Measurements from ENCODE around the gene PLPP4. TPM values are rescaled to one million over a fixed set of nuclear protein-coding genes. Genes with fewer than 3 reads are reported as not detected.

PLPP4 gene
- total and polyA plus RNA-seq, 2 donors from 2014 or later, result 6.4 to 11.2 TPM

DNA sequence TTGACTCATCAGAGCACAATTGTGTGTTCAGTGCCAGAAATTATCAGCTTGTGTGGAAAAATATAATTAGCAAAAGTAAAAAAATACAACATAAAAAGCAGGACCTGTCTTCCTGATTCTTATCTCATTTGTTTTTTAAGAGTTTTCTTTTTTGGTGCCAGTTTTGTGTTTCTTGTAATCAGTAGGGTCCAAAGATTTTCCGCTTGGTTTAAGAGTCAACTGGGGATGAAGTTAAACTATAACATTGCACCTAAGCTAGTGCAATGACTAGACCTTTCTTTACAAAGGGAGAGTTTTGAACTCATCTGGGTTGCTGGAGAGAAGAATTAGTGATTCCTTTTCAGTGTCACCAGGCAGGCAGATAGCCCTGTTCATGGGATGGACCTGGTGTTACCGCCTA is 113.4 kb downstream of the PLPP4 start:
- intact Hi-C loops (cut with DNase I), result no loop called here
- Histone ChIP-seq H3K4me1 (ENCODE audit: control insufficient read depth in 2 of 3, insufficient read depth in 2 of 3, low read depth in 1 of 3, low read length in 3 of 3) (peaks cover 3 to 25% (median 19%) of the 10 kb centered on the region in 3 donors), H3K9ac (ENCODE audit: low read length in 3 of 3) (peak overlapping the region in 1 of 3 donors; percentile 16), H3K4me3 (ENCODE audit: low read length in 3 of 3) (peak overlapping the region in 1 of 3 donors; percentile 20), H3K27ac (ENCODE audit: low read depth in 2 of 2, low read length in 2 of 2) (peak overlapping the region; percentile 57 to 73), H3K36me3 (ENCODE audit: control insufficient read depth in 2 of 3, insufficient read depth in 3 of 3, low read length in 3 of 3) (no peaks in the 10 kb centered on the region), H3K27me3 (ENCODE audit: control insufficient read depth, insufficient read depth, low read length) (no peaks in the 10 kb centered on the region), H3K9me3 (ENCODE audit: control insufficient read depth in 2 of 3, insufficient read depth in 1 of 3, low read length in 3 of 3) (no peaks in the 10 kb centered on the region)
- FAIRE-seq (peak; percentile 55), DNase-seq (peak in 2 of 5 donors; percentile 34 to 53)
- TF ChIP-seq, protein P1, sequence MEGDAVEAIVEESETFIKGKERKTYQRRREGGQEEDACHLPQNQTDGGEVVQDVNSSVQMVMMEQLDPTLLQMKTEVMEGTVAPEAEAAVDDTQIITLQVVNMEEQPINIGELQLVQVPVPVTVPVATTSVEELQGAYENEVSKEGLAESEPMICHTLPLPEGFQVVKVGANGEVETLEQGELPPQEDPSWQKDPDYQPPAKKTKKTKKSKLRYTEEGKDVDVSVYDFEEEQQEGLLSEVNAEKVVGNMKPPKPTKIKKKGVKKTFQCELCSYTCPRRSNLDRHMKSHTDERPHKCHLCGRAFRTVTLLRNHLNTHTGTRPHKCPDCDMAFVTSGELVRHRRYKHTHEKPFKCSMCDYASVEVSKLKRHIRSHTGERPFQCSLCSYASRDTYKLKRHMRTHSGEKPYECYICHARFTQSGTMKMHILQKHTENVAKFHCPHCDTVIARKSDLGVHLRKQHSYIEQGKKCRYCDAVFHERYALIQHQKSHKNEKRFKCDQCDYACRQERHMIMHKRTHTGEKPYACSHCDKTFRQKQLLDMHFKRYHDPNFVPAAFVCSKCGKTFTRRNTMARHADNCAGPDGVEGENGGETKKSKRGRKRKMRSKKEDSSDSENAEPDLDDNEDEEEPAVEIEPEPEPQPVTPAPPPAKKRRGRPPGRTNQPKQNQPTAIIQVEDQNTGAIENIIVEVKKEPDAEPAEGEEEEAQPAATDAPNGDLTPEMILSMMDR (IDR thresholded peaks at IDR 0.05; ENCODE audit: borderline replicate concordance, extremely low read depth, insufficient read depth), result no peak

DNA sequence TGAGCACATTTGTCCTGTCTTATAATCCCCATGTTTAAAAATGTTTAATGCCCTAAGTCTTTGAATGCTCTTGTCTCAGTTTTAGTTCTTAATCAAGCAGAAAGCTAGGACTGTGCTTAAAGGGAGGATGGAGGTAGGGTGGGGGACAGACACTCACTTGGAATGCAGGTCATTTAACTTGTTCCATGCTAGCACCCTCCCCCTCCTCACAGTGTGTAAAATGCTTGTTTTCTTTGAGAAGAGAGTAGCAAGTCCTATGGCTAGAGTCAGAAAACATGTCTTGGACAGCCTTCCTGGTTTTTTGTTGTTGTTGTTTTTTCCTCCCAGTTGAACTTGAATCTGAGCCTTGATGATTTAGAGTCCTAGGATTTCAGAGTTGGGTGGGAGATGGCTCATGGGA is 114.2 kb downstream of the PLPP4 start:
- TF ChIP-seq, protein P1 (IDR thresholded peaks at IDR 0.05; ENCODE audit: borderline replicate concordance, extremely low read depth, insufficient read depth), result no peak
- intact Hi-C loops (cut with DNase I), result no loop called here
- FAIRE-seq, result no peak

DNA sequence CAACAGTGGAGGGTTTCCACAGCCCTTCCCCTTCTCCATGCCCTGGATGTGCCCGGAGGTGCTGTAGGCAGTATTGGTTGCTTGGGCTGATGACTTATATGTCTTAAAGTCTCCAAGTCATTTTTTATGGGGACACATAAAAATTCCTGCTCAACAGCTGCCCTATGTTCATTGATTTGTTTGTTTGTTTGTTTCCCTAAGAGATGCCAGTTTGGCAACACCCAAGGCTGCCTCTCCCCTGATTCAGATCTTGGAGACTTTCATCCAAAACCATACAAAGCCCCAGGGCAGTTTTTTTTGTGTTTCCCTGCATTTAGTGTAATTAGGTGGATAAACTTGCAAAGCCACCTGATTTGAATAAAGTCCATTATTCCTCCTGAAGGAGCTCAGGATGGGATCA is 115.3 kb downstream of the PLPP4 start:
- DNase-seq (no peak), FAIRE-seq (no peak)
- no peak overlapping the region for H3K27ac ChIP-seq (ENCODE audit: low read depth in 2 of 2, low read length in 2 of 2)
- H3K9me3 ChIP-seq (ENCODE audit: control insufficient read depth in 2 of 3, insufficient read depth in 1 of 3, low read length in 3 of 3), result no peaks in the 10 kb centered on the region
- TF ChIP-seq, protein P1 (IDR thresholded peaks at IDR 0.05; ENCODE audit: borderline replicate concordance, extremely low read depth, insufficient read depth), result no peak
- peaks cover 3 to 25% (median 19%) of the 10 kb centered on the region in 3 donors for H3K4me1 ChIP-seq (ENCODE audit: control insufficient read depth in 2 of 3, insufficient read depth in 2 of 3, low read depth in 1 of 3, low read length in 3 of 3)
- H3K27me3 ChIP-seq (ENCODE audit: control insufficient read depth, insufficient read depth, low read length), result no peaks in the 10 kb centered on the region
- no peak overlapping the region for H3K9ac ChIP-seq (ENCODE audit: low read length in 3 of 3)
- intact Hi-C loops (cut with DNase I), result no loop called here
- H3K36me3 ChIP-seq (ENCODE audit: control insufficient read depth in 2 of 3, insufficient read depth in 3 of 3, low read length in 3 of 3), result no peaks in the 10 kb centered on the region
- no peak overlapping the region for H3K4me3 ChIP-seq (ENCODE audit: low read length in 3 of 3)

More for the DNA sequence above, 114.2 kb downstream of the PLPP4 start:
- H3K4me1 ChIP-seq (ENCODE audit: control insufficient read depth in 2 of 3, insufficient read depth in 2 of 3, low read depth in 1 of 3, low read length in 3 of 3), result peaks cover 3 to 25% (median 19%) of the 10 kb centered on the region in 3 donors
- no peaks in the 10 kb centered on the region for H3K36me3 ChIP-seq (ENCODE audit: control insufficient read depth in 2 of 3, insufficient read depth in 3 of 3, low read length in 3 of 3)
- no peak overlapping the region for H3K4me3 ChIP-seq (ENCODE audit: low read length in 3 of 3)
- H3K27me3 ChIP-seq (ENCODE audit: control insufficient read depth, insufficient read depth, low read length), result no peaks in the 10 kb centered on the region
- DNase-seq, result peak in 3 of 5 donors; percentile 16 to 68 (median 44)
- no peaks in the 10 kb centered on the region for H3K9me3 ChIP-seq (ENCODE audit: control insufficient read depth in 2 of 3, insufficient read depth in 1 of 3, low read length in 3 of 3)
- H3K9ac ChIP-seq (ENCODE audit: low read length in 3 of 3), result no peak overlapping the region
- peak overlapping the region; percentile 40 to 73 for H3K27ac ChIP-seq (ENCODE audit: low read depth in 2 of 2, low read length in 2 of 2)

DNA sequence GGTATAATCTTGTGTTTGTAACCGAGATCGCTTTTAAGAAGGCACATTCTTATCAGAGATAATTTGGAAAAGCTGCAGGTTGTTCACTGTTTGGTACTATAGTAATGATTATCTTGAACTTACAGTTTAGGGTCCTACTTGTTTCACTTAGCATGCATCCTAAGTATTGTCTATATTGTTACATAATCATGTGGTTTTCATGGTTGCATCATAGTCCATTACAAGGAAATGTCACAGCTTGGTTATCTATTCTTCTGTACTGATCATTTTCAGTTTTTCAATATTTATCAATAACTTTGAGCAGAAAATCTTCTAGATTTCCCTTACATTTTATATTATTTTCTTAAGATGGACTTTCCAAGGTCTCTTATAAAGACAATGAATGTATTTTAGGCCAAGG is 116.3 kb downstream of the PLPP4 start:
- Histone ChIP-seq H3K9ac (ENCODE audit: low read length in 3 of 3) (no peak overlapping the region), H3K36me3 (ENCODE audit: control insufficient read depth in 2 of 3, insufficient read depth in 3 of 3, low read length in 3 of 3) (no peaks in the 10 kb centered on the region), H3K27me3 (ENCODE audit: control insufficient read depth, insufficient read depth, low read length) (no peaks in the 10 kb centered on the region), H3K4me3 (ENCODE audit: low read length in 3 of 3) (no peak overlapping the region), H3K9me3 (ENCODE audit: control insufficient read depth in 2 of 3, insufficient read depth in 1 of 3, low read length in 3 of 3) (no peaks in the 10 kb centered on the region), H3K27ac (ENCODE audit: low read depth in 2 of 2, low read length in 2 of 2) (no peak overlapping the region), H3K4me1 (ENCODE audit: control insufficient read depth in 2 of 3, insufficient read depth in 2 of 3, low read depth in 1 of 3, low read length in 3 of 3) (peaks cover 3 to 25% (median 19%) of the 10 kb centered on the region in 3 donors)
- FAIRE-seq (no peak), DNase-seq (no peak)
- TF ChIP-seq, protein P1 (IDR thresholded peaks at IDR 0.05; ENCODE audit: borderline replicate concordance, extremely low read depth, insufficient read depth), result no peak
- intact Hi-C loops (cut with DNase I), result no loop called here

Measured in kidney (tissue), 14 donors.